Suprapubic skin (tissue), 4 donors: ENCODE results near the gene ARMC8. TPM values are rescaled to one million over a fixed set of nuclear protein-coding genes. Genes with fewer than 3 reads are reported as not detected.
"Not testable (repeated sequence)": the region's sequence is repeated elsewhere in the genome, so short reads cannot be mapped to it uniquely, and the experiment has no call there.

Experiments used
- DNase-seq, 2 donors: peaks; one replicate each; pipeline ENCODE4 v3.0.0-alpha.2; 2019; ENCODE audit warnings: low spot score in 2 of 2
- H3K27ac ChIP-seq: fragments of 200-600 bp; sonication (generic); one replicate; pipeline ENCODE4 v1.5.1; 2019
- H3K27me3 ChIP-seq: fragments of 200-600 bp; sonication (generic); one replicate; pipeline ENCODE4 v1.5.1; 2019
- H3K36me3 ChIP-seq: fragments of 200-600 bp; sonication (generic); one replicate; pipeline ENCODE4 v1.5.1; 2019
- H3K4me1 ChIP-seq: fragments of 200-600 bp; sonication (generic); one replicate; pipeline ENCODE4 v1.5.1; 2019
- H3K4me3 ChIP-seq: fragments of 200-600 bp; sonication (generic); one replicate; pipeline ENCODE4 v1.5.1; 2019; ENCODE audit warnings: mild to moderate bottlenecking
- H3K9me3 ChIP-seq: fragments of 200-600 bp; sonication (generic); one replicate; pipeline ENCODE4 v1.5.1; 2019
- CTCF ChIP-seq, 2 donors: fragments of 200-600 bp in 1 of 2; fragments of 450-650 bp in 1 of 2; sonication (generic) in 1 of 2; IDR thresholded peaks; one replicate each; pipeline ENCODE4 v1.5.1; 2016 to 2019; ENCODE audit warnings: antibody characterized with exemption in 2 of 2, mild to moderate bottlenecking in 1 of 2, moderate library complexity in 1 of 2
- EP300 ChIP-seq: sonication (generic); formaldehyde crosslinking; IDR thresholded peaks from one replicate; pipeline ENCODE4 v1.6.1; 2017; ENCODE audit warnings: antibody characterized with exemption
- POLR2A ChIP-seq, 2 donors: fragments of 450-650 bp; IDR thresholded peaks; one replicate each; pipeline ENCODE4 v1.6.1; 2017; ENCODE audit warnings: antibody characterized with exemption in 2 of 2, mild to moderate bottlenecking in 2 of 2, moderate library complexity in 2 of 2
- POLR2AphosphoS5 ChIP-seq, 3 donors: sonication (generic); formaldehyde crosslinking; IDR thresholded peaks; one replicate each; pipeline ENCODE4 v1.6.1; 2017; ENCODE audit warnings: antibody characterized with exemption in 3 of 3
- WGBS: methylation state at CpG from one replicate; pipeline ENCODE4 v1.1.5; 2018; 5-methylcytosine and 5-hydroxymethylcytosine counted together
- total RNA-seq, 4 donors: library from RNA; depleted of rRNA; stranded (reverse); fragments of >200 nt; gene quantifications; one replicate each; pipeline ENCODE4 v1.1.0, GENCODE V29; 2016

The ARMC8 gene
- 10 to 100 TPM; 32.2 to 86.7 (median 33.3) TPM for total RNA-seq

- H3K4me3 ChIP-seq: peak within 1 kb of the TSS; percentile 99
- peaks cover 1% of the 10 kb centered on the region for H3K36me3 ChIP-seq
- DNase-seq: peak; percentile 81 to 85
- WGBS: 0% methylated on average over 20 of the region's 59 CpGs
- no peaks in the 10 kb centered on the region for H3K27me3 ChIP-seq
- no peak for TF ChIP-seq EP300
- TF ChIP-seq POLR2A (IDR thresholded peaks at IDR 0.05): peak in 1 of 2 donors; percentile 38
- TF ChIP-seq POLR2AphosphoS5 (IDR thresholded peaks at IDR 0.05): peak in 1 of 3 donors; percentile 76
- peak within 1 kb of the TSS; percentile 98 for H3K27ac ChIP-seq
- no peaks in the 10 kb centered on the region for H3K9me3 ChIP-seq
- peaks cover 28% of the 10 kb centered on the region for H3K4me1 ChIP-seq
Measured at GRCh38 chr3:138187296-138188012, at the start of gene ARMC8. ARMC8 (plus strand) TSS chr3:138187301; CDS start chr3:138187555, 254 bp downstream.

GRCh38 chr3:138137861-138138260, 49.2 kb upstream of the ARMC8 start:
- no peak for DNase-seq
- H3K4me1 ChIP-seq: no peaks in the 10 kb centered on the region
- no peaks in the 10 kb centered on the region for H3K9me3 ChIP-seq
- H3K36me3 ChIP-seq: no peaks in the 10 kb centered on the region
- no peaks in the 10 kb centered on the region for H3K27me3 ChIP-seq
- no peak overlapping the region for H3K27ac ChIP-seq
- WGBS: 64% methylated on average over 2 of the region's 2 CpGs
- no peak for TF ChIP-seq EP300
- no peak for TF ChIP-seq CTCF (IDR thresholded peaks at IDR 0.05)
- no peak for TF ChIP-seq POLR2AphosphoS5 (IDR thresholded peaks at IDR 0.05)
- TF ChIP-seq POLR2A (IDR thresholded peaks at IDR 0.05): no peak
- no peak overlapping the region for H3K4me3 ChIP-seq

GRCh38 chr3:138139691-138140090, 47.4 kb upstream of the ARMC8 start:
- WGBS: 89% methylated on average over 2 of the region's 2 CpGs
- Histone ChIP-seq H3K27me3 (no peaks in the 10 kb centered on the region), H3K36me3 (no peaks in the 10 kb centered on the region), H3K9me3 (no peaks in the 10 kb centered on the region), H3K4me3 (no peak overlapping the region), H3K27ac (no peak overlapping the region), H3K4me1 (no peaks in the 10 kb centered on the region)
- DNase-seq: no peak
- TF ChIP-seq POLR2A (IDR thresholded peaks at IDR 0.05): no peak

- no peak for DNase-seq
- no peaks in the 10 kb centered on the region for H3K9me3 ChIP-seq
- H3K36me3 ChIP-seq: no peaks in the 10 kb centered on the region
- no peaks in the 10 kb centered on the region for H3K27me3 ChIP-seq
- H3K4me1 ChIP-seq: no peaks in the 10 kb centered on the region
- H3K4me3 ChIP-seq: no peak overlapping the region
- no peak overlapping the region for H3K27ac ChIP-seq
- TF ChIP-seq POLR2AphosphoS5 (IDR thresholded peaks at IDR 0.05) (no peak), EP300 (no peak), POLR2A (IDR thresholded peaks at IDR 0.05) (no peak), CTCF (IDR thresholded peaks at IDR 0.05) (no peak)
Measured at GRCh38 chr3:138140940-138141339, 46.2 kb upstream of the ARMC8 start.

- not testable (repeated sequence) for H3K9me3 ChIP-seq, H3K27ac ChIP-seq, DNase-seq, H3K27me3 ChIP-seq, H3K36me3 ChIP-seq, H3K4me1 ChIP-seq, H3K4me3 ChIP-seq
- 93% methylated on average over 3 of the region's 3 CpGs for WGBS
Measured at GRCh38 chr3:138142181-138142580, 44.9 kb upstream of the ARMC8 start.

GRCh38 chr3:138148503-138148902, 38.6 kb upstream of the ARMC8 start:
- 83% methylated on average over 4 of the region's 4 CpGs for WGBS
- no peak for DNase-seq
- no peak overlapping the region for H3K4me3 ChIP-seq
- H3K27me3 ChIP-seq: no peaks in the 10 kb centered on the region
- no peaks in the 10 kb centered on the region for H3K9me3 ChIP-seq
- TF ChIP-seq CTCF (IDR thresholded peaks at IDR 0.05): no peak
- no peak overlapping the region for H3K27ac ChIP-seq
- no peaks in the 10 kb centered on the region for H3K36me3 ChIP-seq
- H3K4me1 ChIP-seq: no peaks in the 10 kb centered on the region

- no peak for DNase-seq
- Histone ChIP-seq H3K27me3 (no peaks in the 10 kb centered on the region), H3K9me3 (no peaks in the 10 kb centered on the region), H3K36me3 (no peaks in the 10 kb centered on the region), H3K4me3 (no peak overlapping the region), H3K27ac (no peak overlapping the region), H3K4me1 (no peaks in the 10 kb centered on the region)
- no peak for TF ChIP-seq CTCF (IDR thresholded peaks at IDR 0.05)
- no peak for TF ChIP-seq EP300
- TF ChIP-seq POLR2A (IDR thresholded peaks at IDR 0.05): no peak
- no peak for TF ChIP-seq POLR2AphosphoS5 (IDR thresholded peaks at IDR 0.05)
Measured at GRCh38 chr3:138154534-138154933, 32.6 kb upstream of the ARMC8 start.
